HepG2 (cell line): Measurements from ENCODE around the gene SPAG7. TPM values are rescaled to one million over a fixed set of nuclear protein-coding genes. Genes with fewer than 3 reads are reported as not detected.

Source experiments
- HBP1 ChIP-seq: IDR thresholded peaks from 2 replicates; pipeline ENCODE4 v1.6.1; 2016; ENCODE audit warnings: low read depth, control low read depth
- SMARCE1 ChIP-seq: fragments of 450-650 bp; IDR thresholded peaks from 2 replicates; pipeline ENCODE4 v1.6.1; 2017; ENCODE audit warnings: borderline replicate concordance
- SNRNP70 ChIP-seq: fragments of 200-400 bp; formaldehyde crosslinking; IDR thresholded peaks from 2 replicates; pipeline ENCODE4 v1.6.1; 2017; ENCODE audit warnings: mild to moderate bottlenecking, low read depth, low read length, moderate library complexity
- SRF ChIP-seq: IDR thresholded peaks from 2 replicates; pipeline ENCODE4 v1.6.1; 2011; ENCODE audit warnings: mild to moderate bottlenecking, low read depth, low read length, moderate library complexity
- ZFAT ChIP-seq: sonication (generic); formaldehyde crosslinking; conservative IDR thresholded peaks from 2 replicates; pipeline ENCODE4 v1.8.1; 2023; ENCODE audit warnings: missing genetic modification reagents, inconsistent platforms
- ZMYM4 ChIP-seq: sonication (generic); formaldehyde crosslinking; IDR thresholded peaks from 2 replicates; pipeline ENCODE4 v1.8.1; 2023; ENCODE audit warnings: mild to moderate bottlenecking, missing genetic modification reagents
- ZNF17 ChIP-seq: sonication (generic); formaldehyde crosslinking; IDR thresholded peaks from 2 replicates; pipeline ENCODE4 v1.5.0; 2020; ENCODE audit warnings: mild to moderate bottlenecking, missing genetic modification reagents
- ZNF335 ChIP-seq: sonication (generic); formaldehyde crosslinking; IDR thresholded peaks from 2 replicates; pipeline ENCODE4 v1.4.0; 2020; ENCODE audit warnings: missing genetic modification reagents
- ZNF605 ChIP-seq: sonication (generic); formaldehyde crosslinking; IDR thresholded peaks from 2 replicates; pipeline ENCODE4 v1.8.0; 2022; ENCODE audit warnings: mild to moderate bottlenecking, missing genetic modification reagents
- ZNF678 ChIP-seq: sonication (generic); formaldehyde crosslinking; IDR thresholded peaks from 2 replicates; pipeline ENCODE4 v1.4.0; 2020; ENCODE audit warnings: mild to moderate bottlenecking, missing genetic modification reagents
- ZSCAN12 ChIP-seq: sonication (generic); formaldehyde crosslinking; IDR thresholded peaks from 2 replicates; pipeline ENCODE4 v1.9.0; 2021; ENCODE audit warnings: mild to moderate bottlenecking, missing genetic modification reagents
- ZSCAN9 ChIP-seq: IDR thresholded peaks from 2 replicates; pipeline ENCODE4 v1.6.1; 2016; ENCODE audit warnings: borderline replicate concordance
- polyA plus RNA-seq, 8 experiments: library from polyadenylated mRNA; depleted of rRNA in 3 of 8; stranded (reverse) in 7 of 8; unstranded in 1 of 8; fragments of >200 nt; fragmentation: Illumina TruSeq in 4 of 8; extraction: Trizol in 4 of 8; gene quantifications; 2 replicates each; pipeline versions ENCODE4 v1.2.1 to v1.2.3, GENCODE V29; 2011 to 2016; ENCODE audit warnings: low read depth in 4 of 8, missing spikeins in 1 of 8, mixed read lengths in 1 of 8; ENCODE audit not compliant: insufficient read depth in 1 of 8
- total RNA-seq, 5 experiments: library from RNA; depleted of rRNA; stranded (reverse); fragments of >200 nt; fragmentation: Illumina TruSeq; extraction: Trizol; gene quantifications; 2 replicates each; pipeline ENCODE4 v1.2.3, GENCODE V29; 2016; ENCODE audit warnings: low read depth in 1 of 5
- TF ChIP-seq, protein P1 (sequence below): sonication (generic); formaldehyde crosslinking; IDR thresholded peaks from 2 replicates; pipeline ENCODE4 v1.4.0; 2020; ENCODE audit warnings: missing genetic modification reagents, mild to moderate bottlenecking, borderline replicate concordance
- TF ChIP-seq, protein P2 (sequence below): sonication (generic); formaldehyde crosslinking; IDR thresholded peaks from 2 replicates; pipeline ENCODE4 v1.4.0; 2020; ENCODE audit warnings: missing genetic modification reagents, borderline replicate concordance
- TF ChIP-seq, protein P3 (sequence below): sonication (generic); formaldehyde crosslinking; IDR thresholded peaks from 2 replicates; pipeline ENCODE4 v1.8.1; 2023; ENCODE audit warnings: mild to moderate bottlenecking, missing genetic modification reagents
- TF ChIP-seq, protein P4 (sequence below): sonication (generic); formaldehyde crosslinking; IDR thresholded peaks from 2 replicates; pipeline ENCODE4 v1.8.0; 2022; ENCODE audit warnings: missing genetic modification reagents, mild to moderate bottlenecking, borderline replicate concordance
- TF ChIP-seq, protein P5 (sequence below): sonication (generic); formaldehyde crosslinking; IDR thresholded peaks from 2 replicates; pipeline ENCODE4 v1.4.0; 2020; ENCODE audit warnings: missing genetic modification reagents, borderline replicate concordance
- TF ChIP-seq, protein P6 (sequence below): sonication (generic); formaldehyde crosslinking; IDR thresholded peaks from 2 replicates; pipeline ENCODE4 v1.4.0; 2020; ENCODE audit warnings: mild to moderate bottlenecking, missing genetic modification reagents

The SPAG7 gene
- total and polyA plus RNA-seq, 2 of the 13 experiments (the other 11 are each of a cell fraction or from before 2014, with no cell fraction given), result 51.0 to 59.0 TPM

- TF ChIP-seq SNRNP70 (no peak), SRF (peak; percentile 94), ZNF678 (no peak), ZNF335 (0 out of 2 replicates have a peak, but pooled peaks have one; percentile 19), ZSCAN9 (CRISPR knock-in tag) (peak; percentile 66; the same call in 1 of the 2 replicates), SMARCE1 (no peak), ZMYM4 (CRISPR knock-in tag) (peak; percentile 86; the same call in 1 of the 2 replicates), HBP1 (CRISPR knock-in tag) (peak; percentile 93), ZNF17 (CRISPR knock-in tag) (no peak), ZFAT (CRISPR knock-in tag) (peak; percentile 49; the same call in 1 of the 2 replicates), ZSCAN12 (CRISPR knock-in tag) (0 out of 2 replicates have a peak, but pooled peaks have one; percentile 25), ZNF605 (peak; percentile 15; the same call in 1 of the 2 replicates)
- TF ChIP-seq, protein P1, sequence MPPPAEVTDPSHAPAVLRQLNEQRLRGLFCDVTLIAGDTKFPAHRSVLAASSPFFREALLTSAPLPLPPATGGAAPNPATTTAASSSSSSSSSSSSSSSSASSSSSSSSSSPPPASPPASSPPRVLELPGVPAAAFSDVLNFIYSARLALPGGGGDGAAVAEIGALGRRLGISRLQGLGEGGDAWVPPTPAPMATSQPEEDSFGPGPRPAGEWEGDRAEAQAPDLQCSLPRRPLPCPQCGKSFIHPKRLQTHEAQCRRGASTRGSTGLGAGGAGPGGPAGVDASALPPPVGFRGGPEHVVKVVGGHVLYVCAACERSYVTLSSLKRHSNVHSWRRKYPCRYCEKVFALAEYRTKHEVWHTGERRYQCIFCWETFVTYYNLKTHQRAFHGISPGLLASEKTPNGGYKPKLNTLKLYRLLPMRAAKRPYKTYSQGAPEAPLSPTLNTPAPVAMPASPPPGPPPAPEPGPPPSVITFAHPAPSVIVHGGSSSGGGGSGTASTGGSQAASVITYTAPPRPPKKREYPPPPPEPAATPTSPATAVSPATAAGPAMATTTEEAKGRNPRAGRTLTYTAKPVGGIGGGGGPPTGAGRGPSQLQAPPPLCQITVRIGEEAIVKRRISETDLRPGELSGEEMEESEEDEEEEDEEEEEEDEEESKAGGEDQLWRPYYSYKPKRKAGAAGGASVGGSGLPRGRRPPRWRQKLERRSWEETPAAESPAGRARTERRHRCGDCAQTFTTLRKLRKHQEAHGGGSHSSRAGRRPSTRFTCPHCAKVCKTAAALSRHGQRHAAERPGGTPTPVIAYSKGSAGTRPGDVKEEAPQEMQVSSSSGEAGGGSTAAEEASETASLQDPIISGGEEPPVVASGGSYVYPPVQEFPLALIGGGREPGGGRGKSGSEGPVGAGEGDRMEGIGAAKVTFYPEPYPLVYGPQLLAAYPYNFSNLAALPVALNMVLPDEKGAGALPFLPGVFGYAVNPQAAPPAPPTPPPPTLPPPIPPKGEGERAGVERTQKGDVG, result no peak
- TF ChIP-seq, protein P2, sequence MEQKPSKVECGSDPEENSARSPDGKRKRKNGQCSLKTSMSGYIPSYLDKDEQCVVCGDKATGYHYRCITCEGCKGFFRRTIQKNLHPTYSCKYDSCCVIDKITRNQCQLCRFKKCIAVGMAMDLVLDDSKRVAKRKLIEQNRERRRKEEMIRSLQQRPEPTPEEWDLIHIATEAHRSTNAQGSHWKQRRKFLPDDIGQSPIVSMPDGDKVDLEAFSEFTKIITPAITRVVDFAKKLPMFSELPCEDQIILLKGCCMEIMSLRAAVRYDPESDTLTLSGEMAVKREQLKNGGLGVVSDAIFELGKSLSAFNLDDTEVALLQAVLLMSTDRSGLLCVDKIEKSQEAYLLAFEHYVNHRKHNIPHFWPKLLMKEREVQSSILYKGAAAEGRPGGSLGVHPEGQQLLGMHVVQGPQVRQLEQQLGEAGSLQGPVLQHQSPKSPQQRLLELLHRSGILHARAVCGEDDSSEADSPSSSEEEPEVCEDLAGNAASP (CRISPR knock-in tag), result peak; percentile 26; the same call in 1 of the 2 replicates
- TF ChIP-seq, protein P3, sequence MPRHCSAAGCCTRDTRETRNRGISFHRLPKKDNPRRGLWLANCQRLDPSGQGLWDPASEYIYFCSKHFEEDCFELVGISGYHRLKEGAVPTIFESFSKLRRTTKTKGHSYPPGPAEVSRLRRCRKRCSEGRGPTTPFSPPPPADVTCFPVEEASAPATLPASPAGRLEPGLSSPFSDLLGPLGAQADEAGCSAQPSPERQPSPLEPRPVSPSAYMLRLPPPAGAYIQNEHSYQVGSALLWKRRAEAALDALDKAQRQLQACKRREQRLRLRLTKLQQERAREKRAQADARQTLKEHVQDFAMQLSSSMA, result 0 out of 2 replicates have a peak, but pooled peaks have one; percentile 41
- TF ChIP-seq, protein P4, sequence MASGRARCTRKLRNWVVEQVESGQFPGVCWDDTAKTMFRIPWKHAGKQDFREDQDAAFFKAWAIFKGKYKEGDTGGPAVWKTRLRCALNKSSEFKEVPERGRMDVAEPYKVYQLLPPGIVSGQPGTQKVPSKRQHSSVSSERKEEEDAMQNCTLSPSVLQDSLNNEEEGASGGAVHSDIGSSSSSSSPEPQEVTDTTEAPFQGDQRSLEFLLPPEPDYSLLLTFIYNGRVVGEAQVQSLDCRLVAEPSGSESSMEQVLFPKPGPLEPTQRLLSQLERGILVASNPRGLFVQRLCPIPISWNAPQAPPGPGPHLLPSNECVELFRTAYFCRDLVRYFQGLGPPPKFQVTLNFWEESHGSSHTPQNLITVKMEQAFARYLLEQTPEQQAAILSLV (CRISPR knock-in tag), result 0 out of 2 replicates have a peak, but pooled peaks have one; percentile 79
- TF ChIP-seq, protein P5, sequence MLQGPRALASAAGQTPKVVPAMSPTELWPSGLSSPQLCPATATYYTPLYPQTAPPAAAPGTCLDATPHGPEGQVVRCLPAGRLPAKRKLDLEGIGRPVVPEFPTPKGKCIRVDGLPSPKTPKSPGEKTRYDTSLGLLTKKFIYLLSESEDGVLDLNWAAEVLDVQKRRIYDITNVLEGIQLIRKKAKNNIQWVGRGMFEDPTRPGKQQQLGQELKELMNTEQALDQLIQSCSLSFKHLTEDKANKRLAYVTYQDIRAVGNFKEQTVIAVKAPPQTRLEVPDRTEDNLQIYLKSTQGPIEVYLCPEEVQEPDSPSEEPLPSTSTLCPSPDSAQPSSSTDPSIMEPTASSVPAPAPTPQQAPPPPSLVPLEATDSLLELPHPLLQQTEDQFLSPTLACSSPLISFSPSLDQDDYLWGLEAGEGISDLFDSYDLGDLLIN, result no peak
- TF ChIP-seq, protein P6, sequence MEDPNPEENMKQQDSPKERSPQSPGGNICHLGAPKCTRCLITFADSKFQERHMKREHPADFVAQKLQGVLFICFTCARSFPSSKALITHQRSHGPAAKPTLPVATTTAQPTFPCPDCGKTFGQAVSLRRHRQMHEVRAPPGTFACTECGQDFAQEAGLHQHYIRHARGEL, result no peak
Measured at GRCh38 chr17:4986951-4987766, 19.5 kb upstream of the SPAG7 start, which contains the start of gene CAMTA2 (continued).
